Ureter (tissue), 1 donor: ENCODE data around the gene ZFYVE28. TPM values are rescaled to one million over a fixed set of nuclear protein-coding genes. Genes with fewer than 3 reads are reported as not detected.
"Not testable (repeated sequence)": the region's sequence is repeated elsewhere in the genome, so short reads cannot be mapped to it uniquely, and the experiment has no call there.

Experiments used
- DNase-seq: peaks from one replicate; pipeline ENCODE4 v3.0.0-alpha.2; 2020; ENCODE audit warnings: low spot score
- total RNA-seq: library from RNA; stranded (reverse); gene quantifications from one replicate; pipeline ENCODE4 v1.2.4, GENCODE V29; 2023
- donor health status: DM: yes; HTN: yes; CAD: no.

Gene ZFYVE28
- total RNA-seq, 1 donor from 2014 or later = 19.8 TPM

- DNase-seq = no peak
Observed at GRCh38 chr4:2390784-2391421, 27.5 kb downstream of the ZFYVE28 start.

GRCh38 chr4:2390146-2390545, 28.3 kb downstream of the ZFYVE28 start:
- no peak for DNase-seq

GRCh38 chr4:2389691-2390090, 28.8 kb downstream of the ZFYVE28 start:
- DNase-seq = no peak

GRCh38 chr4:2388429-2389182, 29.8 kb downstream of the ZFYVE28 start:
- DNase-seq = no peak

- no peak for DNase-seq
Observed at GRCh38 chr4:2387829-2388228, 30.6 kb downstream of the ZFYVE28 start.

- no peak for DNase-seq
Observed at GRCh38 chr4:2387218-2387617, 31.2 kb downstream of the ZFYVE28 start.

GRCh38 chr4:2386717-2387116, 31.7 kb downstream of the ZFYVE28 start:
- DNase-seq = no peak

- DNase-seq = no peak
Observed at GRCh38 chr4:2385516-2385915, 32.9 kb downstream of the ZFYVE28 start.

- no peak for DNase-seq
Observed at GRCh38 chr4:2384245-2384644, 34.2 kb downstream of the ZFYVE28 start.

- no peak for DNase-seq
Observed at GRCh38 chr4:2383760-2384159, 34.7 kb downstream of the ZFYVE28 start.

- not testable (repeated sequence) for DNase-seq
Observed at GRCh38 chr4:2383220-2383631, 35.2 kb downstream of the ZFYVE28 start.

GRCh38 chr4:2382769-2383202, 35.7 kb downstream of the ZFYVE28 start:
- not testable (repeated sequence) for DNase-seq

- not testable (repeated sequence) for DNase-seq
Observed at GRCh38 chr4:2380589-2380988, 37.9 kb downstream of the ZFYVE28 start.

- no peak for DNase-seq
Observed at GRCh38 chr4:2378898-2379297, 39.5 kb downstream of the ZFYVE28 start.

- DNase-seq = no peak
Observed at GRCh38 chr4:2378401-2378800, 40.0 kb downstream of the ZFYVE28 start.

- no peak for DNase-seq
Observed at GRCh38 chr4:2377241-2377640, 41.2 kb downstream of the ZFYVE28 start.

- no peak for DNase-seq
Observed at GRCh38 chr4:2375427-2375826, 43.0 kb downstream of the ZFYVE28 start.

- no peak for DNase-seq
Observed at GRCh38 chr4:2373532-2373931, 44.9 kb downstream of the ZFYVE28 start.

- DNase-seq = no peak
Observed at GRCh38 chr4:2372488-2373030, 45.9 kb downstream of the ZFYVE28 start.

GRCh38 chr4:2371765-2372487, 46.5 kb downstream of the ZFYVE28 start:
- DNase-seq = no peak

GRCh38 chr4:2370597-2371320, 47.7 kb downstream of the ZFYVE28 start:
- DNase-seq = no peak
